A549 treated with CORT108297 at 1 μM for 4 hours (cell line): ENCODE results near the gene TSHZ3. TPM values are rescaled to one million over a fixed set of nuclear protein-coding genes. Genes with fewer than 3 reads are reported as not detected.

Experiments
- total RNA-seq: library from RNA; stranded (reverse); fragments of 200-300 nt; extraction: Qiagen RNA extraction; gene quantifications from 5 replicates; pipeline ENCODE4 v1.2.3, GENCODE V29; 2022

The TSHZ3 gene, protein sequence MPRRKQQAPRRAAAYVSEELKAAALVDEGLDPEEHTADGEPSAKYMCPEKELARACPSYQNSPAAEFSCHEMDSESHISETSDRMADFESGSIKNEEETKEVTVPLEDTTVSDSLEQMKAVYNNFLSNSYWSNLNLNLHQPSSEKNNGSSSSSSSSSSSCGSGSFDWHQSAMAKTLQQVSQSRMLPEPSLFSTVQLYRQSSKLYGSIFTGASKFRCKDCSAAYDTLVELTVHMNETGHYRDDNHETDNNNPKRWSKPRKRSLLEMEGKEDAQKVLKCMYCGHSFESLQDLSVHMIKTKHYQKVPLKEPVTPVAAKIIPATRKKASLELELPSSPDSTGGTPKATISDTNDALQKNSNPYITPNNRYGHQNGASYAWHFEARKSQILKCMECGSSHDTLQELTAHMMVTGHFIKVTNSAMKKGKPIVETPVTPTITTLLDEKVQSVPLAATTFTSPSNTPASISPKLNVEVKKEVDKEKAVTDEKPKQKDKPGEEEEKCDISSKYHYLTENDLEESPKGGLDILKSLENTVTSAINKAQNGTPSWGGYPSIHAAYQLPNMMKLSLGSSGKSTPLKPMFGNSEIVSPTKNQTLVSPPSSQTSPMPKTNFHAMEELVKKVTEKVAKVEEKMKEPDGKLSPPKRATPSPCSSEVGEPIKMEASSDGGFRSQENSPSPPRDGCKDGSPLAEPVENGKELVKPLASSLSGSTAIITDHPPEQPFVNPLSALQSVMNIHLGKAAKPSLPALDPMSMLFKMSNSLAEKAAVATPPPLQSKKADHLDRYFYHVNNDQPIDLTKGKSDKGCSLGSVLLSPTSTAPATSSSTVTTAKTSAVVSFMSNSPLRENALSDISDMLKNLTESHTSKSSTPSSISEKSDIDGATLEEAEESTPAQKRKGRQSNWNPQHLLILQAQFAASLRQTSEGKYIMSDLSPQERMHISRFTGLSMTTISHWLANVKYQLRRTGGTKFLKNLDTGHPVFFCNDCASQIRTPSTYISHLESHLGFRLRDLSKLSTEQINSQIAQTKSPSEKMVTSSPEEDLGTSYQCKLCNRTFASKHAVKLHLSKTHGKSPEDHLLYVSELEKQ
- 2.2 to 3.7 TPM (median 3.1 TPM) in 5 replicates for total RNA-seq

DNA sequence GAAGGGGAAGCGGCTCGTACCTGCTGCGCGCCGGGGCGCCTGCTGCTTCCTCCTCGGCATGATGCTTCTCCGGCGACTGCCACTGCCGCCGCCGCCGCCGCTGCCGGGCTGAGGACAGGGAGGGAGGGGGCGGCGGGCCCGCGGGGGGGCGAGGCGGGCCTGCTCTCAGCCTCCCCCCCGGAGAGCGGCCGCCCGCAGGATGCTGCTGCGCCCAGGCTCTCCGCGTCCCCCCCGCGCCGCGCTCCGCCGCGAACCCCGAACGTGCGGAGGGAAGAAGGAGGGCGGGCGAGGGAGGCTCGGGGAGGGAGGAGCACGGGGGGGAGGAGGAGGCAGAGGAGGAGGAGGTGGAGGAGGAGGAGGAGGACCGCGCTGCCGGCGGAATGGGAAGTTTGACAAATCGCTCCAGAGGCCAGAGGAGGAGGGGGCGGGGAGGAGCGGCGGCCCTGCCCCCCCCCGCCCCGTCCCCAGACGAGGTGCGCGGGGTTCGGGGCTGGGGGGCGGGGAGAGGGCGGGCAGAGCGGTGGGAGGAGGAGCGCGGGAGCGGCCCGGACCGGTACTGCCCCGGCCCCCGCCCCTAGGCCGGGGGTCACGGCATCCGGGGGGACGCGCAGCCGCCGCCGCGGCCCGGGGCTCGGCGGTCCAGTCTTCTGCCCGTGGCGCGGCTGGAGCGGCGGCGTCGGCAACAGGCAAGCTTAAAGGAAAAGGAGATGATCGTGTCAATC lies at the start of gene TSHZ3:
Gene TSHZ3 (minus strand): TSS at position 277 of the 722 bp plus-strand sequence. CDS start 217 bp downstream, at position 60.

